ENCODE measurements around the gene TRMT1L. TPM values are rescaled to one million over a fixed set of nuclear protein-coding genes. Genes with fewer than 3 reads are reported as not detected.

The TRMT1L gene
- total and polyA plus RNA-seq, 2 of the 8 experiments (the other 6 are each of a cell fraction or from before 2014, with no cell fraction given) = 13.8 to 22.3 TPM

GRCh38 chr1:185075476-185075875 is 81.3 kb downstream of the TRMT1L start (continued):
- no peak for TF ChIP-seq NRF1 (IDR thresholded peaks at IDR 0.05; ENCODE audit: low read depth, low read length)
- no peak for TF ChIP-seq TEAD4 (IDR thresholded peaks at IDR 0.05; ENCODE audit: low read depth, low read length)
- no peak for TF ChIP-seq SAP30 (IDR thresholded peaks at IDR 0.05; ENCODE audit: insufficient read depth, insufficient replicate concordance, low read length)
- no peak for TF ChIP-seq ZNF274 (IDR thresholded peaks at IDR 0.05; ENCODE audit: borderline replicate concordance, extremely low read depth, low read length)

Data from H1 (cell line).